Activated CD8-positive, alpha-beta memory T cell treated with anti-CD3 and anti-CD28 coated beads for 4 hours (primary cell): Measurements from ENCODE around the gene EPHA8.

Experiments used
- DNase-seq, 2 donors: peaks; one replicate each; pipeline ENCODE4 v3.0.0-alpha.2; 2020; ENCODE audit warnings: low read depth in 2 of 2

The EPHA8 gene

GRCh38 chr1:22618056-22618455 lies 54.8 kb downstream of the EPHA8 start:
- DNase-seq: no peak

- DNase-seq: no peak
These were observed 56.0 kb downstream of the EPHA8 start for GRCh38 chr1:22619252-22619651.

GRCh38 chr1:22619798-22620197 lies 56.5 kb downstream of the EPHA8 start:
- DNase-seq: no peak

GRCh38 chr1:22621761-22622160 lies 58.5 kb downstream of the EPHA8 start:
- no peak for DNase-seq

- DNase-seq: no peak
These were observed 62.1 kb downstream of the EPHA8 start for GRCh38 chr1:22625262-22625925.

- DNase-seq: no peak
These were observed 63.2 kb downstream of the EPHA8 start for GRCh38 chr1:22626237-22627157.

- DNase-seq: no peak
These were observed 64.0 kb downstream of the EPHA8 start for GRCh38 chr1:22627331-22627730.

GRCh38 chr1:22628698-22629444 lies 65.6 kb downstream of the EPHA8 start:
- DNase-seq: no peak

- DNase-seq: no peak
These were observed 66.6 kb downstream of the EPHA8 start for GRCh38 chr1:22629886-22630285.

GRCh38 chr1:22633697-22634463 lies 70.6 kb downstream of the EPHA8 start:
- DNase-seq: no peak

GRCh38 chr1:22635436-22635835 lies 72.1 kb downstream of the EPHA8 start:
- no peak for DNase-seq

GRCh38 chr1:22636353-22636752 lies 73.1 kb downstream of the EPHA8 start, which contains the start of gene C1QA:
Gene C1QA (plus strand): TSS chr1:22636628. CDS start chr1:22637617, 989 bp downstream.
- no peak for DNase-seq

- DNase-seq: no peak
These were observed 73.6 kb downstream of the EPHA8 start for GRCh38 chr1:22636927-22637326.

GRCh38 chr1:22637907-22638445 lies 74.7 kb downstream of the EPHA8 start:
- DNase-seq: no peak

GRCh38 chr1:22638476-22639234 lies 75.4 kb downstream of the EPHA8 start:
- no peak for DNase-seq

- no peak for DNase-seq
These were observed 76.0 kb downstream of the EPHA8 start for GRCh38 chr1:22639286-22639685.

GRCh38 chr1:22641247-22641646 lies 78.0 kb downstream of the EPHA8 start:
- no peak for DNase-seq

GRCh38 chr1:22641906-22642636 lies 78.8 kb downstream of the EPHA8 start:
- DNase-seq: peak; percentile 31 to 36

GRCh38 chr1:22643381-22643780 lies 80.1 kb downstream of the EPHA8 start, which contains the start of gene C1QC:
Gene C1QC (plus strand): TSS chr1:22643633. CDS start chr1:22644024, 391 bp downstream.
- no peak for DNase-seq

GRCh38 chr1:22643928-22644327 lies 80.6 kb downstream of the EPHA8 start:
- no peak for DNase-seq
